GM03348 (cell line): ENCODE data around the gene MRPL37.
"Not testable (repeated sequence)": the region's sequence is repeated elsewhere in the genome, so short reads cannot be mapped to it uniquely, and the experiment has no call there.

Source experiments
- DNase-seq: peaks from one replicate; pipeline ENCODE4 v3.0.0; 2012; ENCODE audit warnings: low spot score

MRPL37 gene

GRCh38 chr1:54172614-54173599 lies 27.1 kb upstream of the MRPL37 start:
- DNase-seq, result no peak

GRCh38 chr1:54173681-54174080 lies 26.3 kb upstream of the MRPL37 start:
- no peak for DNase-seq

- DNase-seq, result no peak
Measured at GRCh38 chr1:54174106-54174505, 25.9 kb upstream of the MRPL37 start.

GRCh38 chr1:54176621-54177327 lies 23.2 kb upstream of the MRPL37 start:
- DNase-seq, result no peak

- DNase-seq, result no peak
Measured at GRCh38 chr1:54177726-54178125, 22.2 kb upstream of the MRPL37 start.

- DNase-seq, result no peak
Measured at GRCh38 chr1:54178296-54179070, 21.5 kb upstream of the MRPL37 start.

- no peak for DNase-seq
Measured at GRCh38 chr1:54180701-54181360, 19.1 kb upstream of the MRPL37 start.

GRCh38 chr1:54186056-54186455 lies 13.9 kb upstream of the MRPL37 start:
- DNase-seq, result no peak

GRCh38 chr1:54188291-54188690 lies 11.7 kb upstream of the MRPL37 start:
- no peak for DNase-seq

- no peak for DNase-seq
Measured at GRCh38 chr1:54190526-54190925, 9.4 kb upstream of the MRPL37 start.

GRCh38 chr1:54191525-54191924 lies 8.4 kb upstream of the MRPL37 start:
- no peak for DNase-seq

GRCh38 chr1:54193453-54193852 lies 6.5 kb upstream of the MRPL37 start:
- DNase-seq, result no peak

GRCh38 chr1:54199151-54199764 lies 709 bp upstream of the MRPL37 start:
- peak; percentile 28 for DNase-seq

- DNase-seq, result no peak
Measured at GRCh38 chr1:54200519-54200997, 591 bp downstream of the MRPL37 start.

GRCh38 chr1:54204199-54204598 lies 4.2 kb downstream of the MRPL37 start:
- DNase-seq, result no peak

GRCh38 chr1:54207287-54207686 lies 7.3 kb downstream of the MRPL37 start:
- no peak for DNase-seq

- DNase-seq, result not testable (repeated sequence)
Measured at GRCh38 chr1:54207896-54208295, 7.9 kb downstream of the MRPL37 start.

- DNase-seq, result no peak
Measured at GRCh38 chr1:54212872-54213271, 12.9 kb downstream of the MRPL37 start.

- DNase-seq, result no peak
Measured at GRCh38 chr1:54215523-54215922, 15.6 kb downstream of the MRPL37 start.

GRCh38 chr1:54218883-54219687 lies 19.1 kb downstream of the MRPL37 start:
- DNase-seq, result no peak

- no peak for DNase-seq
Measured at GRCh38 chr1:54219688-54220003, 19.7 kb downstream of the MRPL37 start.
